Myocyte (in vitro differentiated cells): Measurements from ENCODE around the gene BEAN1. TPM values are rescaled to one million over a fixed set of nuclear protein-coding genes. Genes with fewer than 3 reads are reported as not detected.
A peak's percentile ranks its signal among the peaks of the same experiment; 100 is the strongest.
"Not testable (repeated sequence)": the region's sequence is repeated elsewhere in the genome, so short reads cannot be mapped to it uniquely, and the experiment has no call there.

Experiments
- DNase-seq: peaks from one replicate; pipeline ENCODE4 v3.0.0-alpha.2; 2012; ENCODE audit warnings: low read depth
- total RNA-seq: library from RNA; depleted of rRNA; stranded (reverse); fragments of >200 nt; gene quantifications from 2 replicates; pipeline ENCODE4 v1.2.3, GENCODE V29; 2014

BEAN1 gene
- total RNA-seq, 1 donor from 2014 or later, result 19.1 TPM

- no peak for DNase-seq
Measured at GRCh38 chr16:66438536-66438935, 11.4 kb downstream of the BEAN1 start.

- no peak for DNase-seq
Measured at GRCh38 chr16:66439051-66439730, 12.1 kb downstream of the BEAN1 start.

GRCh38 chr16:66440271-66440802 is 13.2 kb downstream of the BEAN1 start:
- no peak for DNase-seq

GRCh38 chr16:66440970-66441369 is 13.9 kb downstream of the BEAN1 start:
- DNase-seq, result no peak

GRCh38 chr16:66441586-66442375 is 14.7 kb downstream of the BEAN1 start:
- no peak for DNase-seq

- no peak for DNase-seq
Measured at GRCh38 chr16:66442502-66443268, 15.6 kb downstream of the BEAN1 start.

- peak; percentile 61 for DNase-seq
Measured at GRCh38 chr16:66443269-66443652, 16.2 kb downstream of the BEAN1 start.

- DNase-seq, result no peak
Measured at GRCh38 chr16:66444049-66444481, 17.0 kb downstream of the BEAN1 start.

GRCh38 chr16:66446737-66447136 is 19.6 kb downstream of the BEAN1 start:
- DNase-seq, result no peak

- DNase-seq, result no peak
Measured at GRCh38 chr16:66447491-66447890, 20.4 kb downstream of the BEAN1 start.

- DNase-seq, result no peak
Measured at GRCh38 chr16:66451548-66451947, 24.5 kb downstream of the BEAN1 start.

- DNase-seq, result not testable (repeated sequence)
Measured at GRCh38 chr16:66453230-66453629, 26.1 kb downstream of the BEAN1 start.

GRCh38 chr16:66454751-66455150 is 27.7 kb downstream of the BEAN1 start:
- DNase-seq, result no peak

- DNase-seq, result no peak
Measured at GRCh38 chr16:66455970-66456369, 28.9 kb downstream of the BEAN1 start.

- no peak for DNase-seq
Measured at GRCh38 chr16:66457888-66458287, 30.8 kb downstream of the BEAN1 start.

GRCh38 chr16:66458292-66458691 is 31.2 kb downstream of the BEAN1 start:
- no peak for DNase-seq

GRCh38 chr16:66458853-66459252 is 31.8 kb downstream of the BEAN1 start:
- no peak for DNase-seq

- DNase-seq, result peak; percentile 70
Measured at GRCh38 chr16:66459878-66460277, 32.8 kb downstream of the BEAN1 start.

- DNase-seq, result no peak
Measured at GRCh38 chr16:66460703-66461102, 33.6 kb downstream of the BEAN1 start.

GRCh38 chr16:66462912-66463311 is 35.8 kb downstream of the BEAN1 start:
- no peak for DNase-seq

GRCh38 chr16:66465946-66466345 is 38.9 kb downstream of the BEAN1 start:
- not testable (repeated sequence) for DNase-seq

- not testable (repeated sequence) for DNase-seq
Measured at GRCh38 chr16:66466636-66467035, 39.5 kb downstream of the BEAN1 start.
